Ovary (tissue), 9 donors: ENCODE data around the gene GRIN2A. TPM values are rescaled to one million over a fixed set of nuclear protein-coding genes. Genes with fewer than 3 reads are reported as not detected.

Source experiments
- DNase-seq, 5 donors: peaks; one replicate each; pipeline ENCODE4 v3.0.0-alpha.2; 2019 to 2020
- H3K27ac ChIP-seq, 2 donors: fragments of 200-600 bp; one replicate each; pipeline versions ENCODE4 v1.5.1 to v1.8.0; 2019 to 2022
- H3K27me3 ChIP-seq: fragments of 200-600 bp; one replicate; pipeline ENCODE4 v1.8.0; 2022
- H3K36me3 ChIP-seq: fragments of 200-600 bp; sonication (generic); one replicate; pipeline ENCODE4 v1.5.1; 2019
- H3K4me1 ChIP-seq: one replicate; pipeline ENCODE4 v1.8.1; 2013; ENCODE audit warnings: mild to moderate bottlenecking, moderate library complexity; ENCODE audit not compliant: insufficient read depth
- H3K4me3 ChIP-seq: fragments of 200-600 bp; sonication (generic); one replicate; pipeline ENCODE4 v1.5.1; 2017
- H3K9me3 ChIP-seq, 2 donors: fragments of 200-600 bp in 1 of 2; sonication (generic) in 1 of 2; one replicate each; pipeline versions ENCODE4 v1.5.1 to v1.8.1; 2013 to 2019; ENCODE audit warnings: mild to moderate bottlenecking in 1 of 2, moderate library complexity in 1 of 2
- CTCF ChIP-seq, 3 donors: fragments of 450-650 bp in 2 of 3; fragments of 200-600 bp in 1 of 3; IDR thresholded peaks; one replicate each; pipeline versions ENCODE4 v1.5.1 to v1.8.0; 2016 to 2022; ENCODE audit warnings: antibody characterized with exemption in 3 of 3, mild to moderate bottlenecking in 1 of 3
- EP300 ChIP-seq: sonication (generic); formaldehyde crosslinking; IDR thresholded peaks from one replicate; pipeline ENCODE4 v1.6.1; 2017; ENCODE audit warnings: antibody characterized with exemption
- POLR2A ChIP-seq: fragments of 450-650 bp; IDR thresholded peaks from one replicate; pipeline ENCODE4 v1.6.1; 2017; ENCODE audit warnings: antibody characterized with exemption, mild to moderate bottlenecking, moderate library complexity
- WGBS, 3 donors: extraction: QIAGEN DNeasy Blood & Tissue Kit in 1 of 3; methylation state at CpG; one replicate each; pipeline versions ENCODE4 v1.1.5 to v1.1.7; 2013 to 2017; 5-methylcytosine and 5-hydroxymethylcytosine counted together
- intact Hi-C, 4 donors: fragments of 100-400 bp; cut with DNase I; formaldehyde crosslinking; loops; one replicate each; pipeline versions ENCODE4 v1.11.0 to v1.15.1; 2022 to 2023
- polyA plus RNA-seq, 2 donors: library from polyadenylated mRNA; stranded (reverse); fragments of 200-250 nt in 1 of 2; fragments of 350-450 nt in 1 of 2; fragmentation: Illumina TruSeq in 1 of 2; extraction: RNeasy Lipid Tissue Mini Kit (QIAGEN cat#74804) in 1 of 2; gene quantifications; one replicate each; pipeline ENCODE4 v1.2.3, GENCODE V29; 2013 to 2014
- total RNA-seq, 7 donors: library from RNA; depleted of rRNA in 2 of 7; stranded (reverse); fragments of >200 nt in 2 of 7; fragmentation: NEBNext Ultra II Directional in 3 of 7; extraction: Animal tissue kit (Norgen Biotek cat#: 25700) in 3 of 7; gene quantifications; one replicate each; pipeline versions ENCODE4 v1.1.0 to v1.2.4, GENCODE V29; 2016 to 2023
- donor health status: DM: no; HTN: no; CAD: no; lungs with moderate emphysema.
- donor health status: DM: no; HTN: no; CAD: no.
- donor health status: Bipolar disorder and iron deficiency.
- donor health status: DM: yes; HTN: yes; CAD: no.
- donor health status: DM: no; HTN: no; CAD: no.
- donor health status: DM: yes; HTN: yes; CAD: no.

The GRIN2A gene
- total and polyA plus RNA-seq, 9 donors: 0.08 to 5.4 (median 0.57) TPM; not detected in 1

- no peak overlapping the region for H3K4me3 ChIP-seq
- H3K36me3 ChIP-seq: no peaks in the 10 kb centered on the region
- no peak overlapping the region for H3K27ac ChIP-seq
- no peaks in the 10 kb centered on the region for H3K27me3 ChIP-seq
- H3K4me1 ChIP-seq: peaks cover 4% of the 10 kb centered on the region
- no peaks in the 10 kb centered on the region for H3K9me3 ChIP-seq
- no peak for DNase-seq
- intact Hi-C loops: no loop called here
- 78 to 82% (median 80%) methylated on average over 3 of the region's 3 CpGs for WGBS, 3 donors
- no peak for TF ChIP-seq CTCF (IDR thresholded peaks at IDR 0.05)
- no peak for TF ChIP-seq POLR2A
- no peak for TF ChIP-seq EP300
These were observed 3.7 kb downstream of the GRIN2A start for GRCh38 chr16:10178526-10178925.

- H3K9me3 ChIP-seq: no peaks in the 10 kb centered on the region
- no peaks in the 10 kb centered on the region for H3K36me3 ChIP-seq
- H3K4me1 ChIP-seq: peaks cover 4% of the 10 kb centered on the region
- 85 to 93% (median 90%) methylated on average over 2 of the region's 2 CpGs for WGBS, 3 donors
- no peak overlapping the region for H3K4me3 ChIP-seq
- intact Hi-C loops: no loop called here
- no peak overlapping the region for H3K27ac ChIP-seq
- H3K27me3 ChIP-seq: no peaks in the 10 kb centered on the region
- TF ChIP-seq EP300 (no peak), POLR2A (no peak), CTCF (IDR thresholded peaks at IDR 0.05) (no peak)
- no peak for DNase-seq
These were observed 4.1 kb downstream of the GRIN2A start for GRCh38 chr16:10178080-10178479.

GRCh38 chr16:10172848-10173655, 9.2 kb downstream of the GRIN2A start:
- H3K36me3 ChIP-seq: no peaks in the 10 kb centered on the region
- 84 to 90% (median 88%) methylated on average over 16 of the region's 16 CpGs for WGBS, 3 donors
- no peaks in the 10 kb centered on the region for H3K4me1 ChIP-seq
- H3K4me3 ChIP-seq: no peak overlapping the region
- no peaks in the 10 kb centered on the region for H3K9me3 ChIP-seq
- no peaks in the 10 kb centered on the region for H3K27me3 ChIP-seq
- DNase-seq: no peak
- intact Hi-C loops: no loop called here
- H3K27ac ChIP-seq: no peak overlapping the region
- TF ChIP-seq POLR2A: no peak
- no peak for TF ChIP-seq EP300
- TF ChIP-seq CTCF (IDR thresholded peaks at IDR 0.05): no peak

- no peak for DNase-seq
- intact Hi-C loops: no loop called here
- TF ChIP-seq POLR2A: no peak
- Histone ChIP-seq H3K27ac (no peak overlapping the region), H3K9me3 (no peaks in the 10 kb centered on the region), H3K4me3 (no peak overlapping the region), H3K4me1 (no peaks in the 10 kb centered on the region), H3K27me3 (no peaks in the 10 kb centered on the region), H3K36me3 (no peaks in the 10 kb centered on the region)
- 22 to 33% (median 25%) methylated on average over 4 of the region's 4 CpGs for WGBS, 3 donors
These were observed 11.0 kb downstream of the GRIN2A start for GRCh38 chr16:10171221-10171620.

GRCh38 chr16:10169904-10170410, 12.3 kb downstream of the GRIN2A start:
- Histone ChIP-seq H3K27me3 (no peaks in the 10 kb centered on the region), H3K4me1 (no peaks in the 10 kb centered on the region), H3K4me3 (no peak overlapping the region), H3K9me3 (no peaks in the 10 kb centered on the region), H3K36me3 (no peaks in the 10 kb centered on the region), H3K27ac (no peak overlapping the region)
- DNase-seq: no peak
- TF ChIP-seq EP300: no peak
- no peak for TF ChIP-seq CTCF (IDR thresholded peaks at IDR 0.05)
- TF ChIP-seq POLR2A: no peak
- intact Hi-C loops: loop anchor here in 1 of 4 donors (5.0 kb wide), 1 partner anchor 53 kb away; no protein-coding TSS in a partner anchor
- 81 to 95% (median 92%) methylated on average over 2 of the region's 2 CpGs for WGBS, 3 donors
